ENCODE results near the gene ZC3H4. TPM values are rescaled to one million over a fixed set of nuclear protein-coding genes. Genes with fewer than 3 reads are reported as not detected.

Gene ZC3H4
- total and polyA plus RNA-seq, 2 experiments from 2014 or later: 26.7 to 36.9 TPM

- no peak for TF ChIP-seq ZNF462 (CRISPR knock-in tag; IDR thresholded peaks at IDR 0.05)
- TF ChIP-seq POLR2AphosphoS5 (IDR thresholded peaks at IDR 0.05; ENCODE audit: low read depth): no peak
- no peak for TF ChIP-seq CTCF (conservative IDR thresholded peaks at IDR 0.05; ENCODE audit: low read depth in 2 of 2)
- no peak for TF ChIP-seq ZNF331 (CRISPR knock-in tag; IDR thresholded peaks at IDR 0.05; ENCODE audit: low read depth)
These were observed 1.9 kb downstream of the ZC3H4 start (continued) for GRCh38 chr19:47111682-47112165.

GRCh38 chr19:47111006-47111621 is 2.5 kb downstream of the ZC3H4 start:
- H3K27me3 Mint-ChIP-seq (ENCODE audit: insufficient read depth, low read depth, poor library complexity): peaks cover 25% of the 10 kb centered on the region
- H3K9me3 Mint-ChIP-seq: no peaks in the 10 kb centered on the region; the same call in 2 of the 3 replicates
- Histone ChIP-seq H3K4me3 (peak overlapping the region; percentile 92), H3K79me2 (replicated peaks; ENCODE audit: insufficient read depth) (peaks cover 47% of the 10 kb centered on the region), H4K20me1 (replicated peaks; ENCODE audit: insufficient read depth) (no peaks in the 10 kb centered on the region), H3K27ac (ENCODE audit: low read depth) (peak overlapping the region; percentile 96), H3K27me3 (ENCODE audit: insufficient read depth) (no peaks in the 10 kb centered on the region), H3K4me1 (ENCODE audit: insufficient read depth) (peaks cover 31% of the 10 kb centered on the region), H3K4me2 (peak overlapping the region; percentile 93), H3K36me3 (ENCODE audit: insufficient read depth) (no peaks in the 10 kb centered on the region), H3K9me2 (ENCODE audit: insufficient read depth) (no peaks in the 10 kb centered on the region), H3F3A (replicated peaks; ENCODE audit: low read depth) (peaks cover 17% of the 10 kb centered on the region; the same call in 1 of the 2 replicates), H2AFZ (no peak overlapping the region)
- peaks cover 43% of the 10 kb centered on the region for H3K4me1 Mint-ChIP-seq
- H3K4me3 Mint-ChIP-seq: peak overlapping the region; percentile 94
- peaks cover 47% of the 10 kb centered on the region for H3K36me3 Mint-ChIP-seq (ENCODE audit: low read depth)
- ATAC-seq: no peak
- peak overlapping the region; percentile 99 for H3K27ac Mint-ChIP-seq
- DNase-seq (ENCODE audit: low spot score): no peak
- TF ChIP-seq ETS1 (IDR thresholded peaks at IDR 0.05) (no peak), EZH2 (IDR thresholded peaks at IDR 0.05; ENCODE audit: low read depth, unreplicated experiment) (no peak), STAT1 (IDR thresholded peaks at IDR 0.05; ENCODE audit: unreplicated experiment) (no peak), EZH2phosphoT487 (IDR thresholded peaks at IDR 0.05; ENCODE audit: unreplicated experiment) (no peak), REST (IDR thresholded peaks at IDR 0.05; ENCODE audit: unreplicated experiment) (no peak), ZNF331 (CRISPR knock-in tag; IDR thresholded peaks at IDR 0.05; ENCODE audit: low read depth) (no peak), JUNB (IDR thresholded peaks at IDR 0.05; ENCODE audit: unreplicated experiment) (no peak), ZNF114 (CRISPR knock-in tag; IDR thresholded peaks at IDR 0.05) (no peak), CREB1 (CRISPR knock-in tag; IDR thresholded peaks at IDR 0.05; ENCODE audit: low read depth) (no peak)
